ENCODE measurements around the gene SLC17A4. TPM values are rescaled to one million over a fixed set of nuclear protein-coding genes. Genes with fewer than 3 reads are reported as not detected.
"Not testable (repeated sequence)": the region's sequence is repeated elsewhere in the genome, so short reads cannot be mapped to it uniquely, and the experiment has no call there.

The SLC17A4 gene
- total RNA-seq, 1 experiment from 2014 or later, result not detected

GRCh38 chr6:25748049-25748448 lies 6.5 kb upstream of the SLC17A4 start:
- no peak overlapping the region for H3K4me3 ChIP-seq (ENCODE audit: low read depth, low read length, poor library complexity, severe bottlenecking)
- POLR2A ChIA-PET (ENCODE audit: low non-redundant PET), result no interaction called here
- H3K27me3 ChIP-seq (replicated peaks; ENCODE audit: insufficient read depth, low read depth, low read length, poor library complexity), result no peaks in the 10 kb centered on the region
- H3K9me3 ChIP-seq (ENCODE audit: low read depth, low read length, poor library complexity, severe bottlenecking), result no peaks in the 10 kb centered on the region
- intact Hi-C loops (cut with micrococcal nuclease; ENCODE audit: unreplicated experiment), result no loop called here
- CTCF ChIA-PET, result no interaction called here
- no peak for DNase-seq (ENCODE audit: low spot score)
- H3K4me1 ChIP-seq (ENCODE audit: insufficient read depth, low read length, poor library complexity, severe bottlenecking), result no peaks in the 10 kb centered on the region
- H3K27ac ChIP-seq (ENCODE audit: low read depth, low read length, poor library complexity, severe bottlenecking), result no peak overlapping the region
- no peaks in the 10 kb centered on the region for H3K36me3 ChIP-seq (ENCODE audit: insufficient read depth, low read length, poor library complexity, severe bottlenecking)
- no TSS peak for BruUV-seq (replicated peaks)
- no peak for TF ChIP-seq EZH2 (IDR thresholded peaks at IDR 0.05; ENCODE audit: borderline replicate concordance, low read depth, low read length, poor library complexity, severe bottlenecking)
- TF ChIP-seq, protein P1, sequence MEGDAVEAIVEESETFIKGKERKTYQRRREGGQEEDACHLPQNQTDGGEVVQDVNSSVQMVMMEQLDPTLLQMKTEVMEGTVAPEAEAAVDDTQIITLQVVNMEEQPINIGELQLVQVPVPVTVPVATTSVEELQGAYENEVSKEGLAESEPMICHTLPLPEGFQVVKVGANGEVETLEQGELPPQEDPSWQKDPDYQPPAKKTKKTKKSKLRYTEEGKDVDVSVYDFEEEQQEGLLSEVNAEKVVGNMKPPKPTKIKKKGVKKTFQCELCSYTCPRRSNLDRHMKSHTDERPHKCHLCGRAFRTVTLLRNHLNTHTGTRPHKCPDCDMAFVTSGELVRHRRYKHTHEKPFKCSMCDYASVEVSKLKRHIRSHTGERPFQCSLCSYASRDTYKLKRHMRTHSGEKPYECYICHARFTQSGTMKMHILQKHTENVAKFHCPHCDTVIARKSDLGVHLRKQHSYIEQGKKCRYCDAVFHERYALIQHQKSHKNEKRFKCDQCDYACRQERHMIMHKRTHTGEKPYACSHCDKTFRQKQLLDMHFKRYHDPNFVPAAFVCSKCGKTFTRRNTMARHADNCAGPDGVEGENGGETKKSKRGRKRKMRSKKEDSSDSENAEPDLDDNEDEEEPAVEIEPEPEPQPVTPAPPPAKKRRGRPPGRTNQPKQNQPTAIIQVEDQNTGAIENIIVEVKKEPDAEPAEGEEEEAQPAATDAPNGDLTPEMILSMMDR (conservative IDR thresholded peaks at IDR 0.05; ENCODE audit: low read depth, low read length), result no peak

DNA sequence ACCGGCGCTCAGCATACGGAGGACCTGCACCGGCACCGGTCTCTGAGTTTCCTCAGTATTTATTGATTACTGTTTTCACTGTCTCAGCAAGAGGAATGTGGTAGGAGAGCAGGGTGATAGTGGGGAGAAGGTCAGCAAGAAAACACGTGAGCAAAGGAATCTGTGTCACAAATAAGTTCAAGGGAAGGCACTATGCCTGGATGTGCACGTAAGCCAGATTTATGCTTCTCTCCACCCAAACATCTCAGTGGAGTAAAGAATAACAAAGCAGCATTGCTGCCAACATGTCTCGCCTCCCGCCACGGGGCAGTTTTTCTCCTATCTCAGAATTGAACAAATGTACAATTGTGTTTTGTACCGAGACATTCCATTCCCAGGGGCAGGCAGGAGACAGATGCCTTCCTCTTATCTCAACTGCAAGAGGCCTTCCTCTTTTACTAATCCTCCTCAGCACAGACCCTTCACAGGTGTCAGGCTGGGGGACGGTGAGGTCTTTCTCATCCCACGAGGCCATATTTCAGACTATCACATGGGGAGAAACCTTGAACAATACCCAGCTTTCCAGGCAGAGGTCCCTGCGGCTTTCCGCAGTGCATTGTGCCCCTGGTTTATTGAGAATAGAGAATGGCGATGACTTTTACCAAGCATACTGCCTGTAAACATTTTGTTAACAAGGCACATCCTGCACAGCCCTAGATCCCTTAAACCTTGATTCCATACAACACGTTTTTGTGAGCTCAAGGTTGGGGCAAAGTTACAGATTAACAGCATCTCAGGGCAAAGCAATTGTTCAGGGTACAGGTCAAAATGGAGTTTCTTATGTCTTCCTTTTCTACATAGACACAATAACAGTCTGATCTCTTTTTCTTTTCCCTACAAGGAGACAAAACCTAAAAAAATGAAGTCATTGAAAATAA lies 5.7 kb upstream of the SLC17A4 start:
- H3K27me3 ChIP-seq (replicated peaks; ENCODE audit: insufficient read depth, low read depth, low read length, poor library complexity); H3K36me3 ChIP-seq (ENCODE audit: insufficient read depth, low read length, poor library complexity, severe bottlenecking); intact Hi-C loops (cut with micrococcal nuclease; ENCODE audit: unreplicated experiment); BruUV-seq (replicated peaks); H3K4me3 ChIP-seq (ENCODE audit: low read depth, low read length, poor library complexity, severe bottlenecking); H3K27ac ChIP-seq (ENCODE audit: low read depth, low read length, poor library complexity, severe bottlenecking); DNase-seq (ENCODE audit: low spot score); POLR2A ChIA-PET (ENCODE audit: low non-redundant PET); H3K4me1 ChIP-seq (ENCODE audit: insufficient read depth, low read length, poor library complexity, severe bottlenecking); CTCF ChIA-PET; H3K9me3 ChIP-seq (ENCODE audit: low read depth, low read length, poor library complexity, severe bottlenecking): not testable (repeated sequence)

DNA sequence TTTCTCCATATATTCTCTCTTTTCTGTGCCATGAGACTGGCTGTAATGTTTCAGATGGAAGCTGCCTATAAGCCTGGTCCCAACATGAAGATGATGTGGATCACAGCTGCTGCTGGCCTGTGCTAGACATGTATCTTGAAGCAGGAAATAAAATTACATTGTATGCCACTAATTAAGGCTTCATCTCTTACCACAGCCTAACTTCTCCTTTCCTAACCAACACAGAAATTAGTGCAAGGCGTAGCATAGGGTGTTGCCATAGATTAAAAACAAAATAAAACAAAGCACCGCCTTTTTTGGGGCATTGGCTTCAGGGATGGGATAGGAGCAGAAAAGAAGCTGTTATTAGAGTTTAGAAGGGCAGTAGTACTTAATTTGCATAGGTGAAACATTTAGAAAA lies 4.7 kb upstream of the SLC17A4 start:
- no peak overlapping the region for H3K4me3 ChIP-seq (ENCODE audit: low read depth, low read length, poor library complexity, severe bottlenecking)
- intact Hi-C loops (cut with micrococcal nuclease; ENCODE audit: unreplicated experiment), result no loop called here
- H3K27me3 ChIP-seq (replicated peaks; ENCODE audit: insufficient read depth, low read depth, low read length, poor library complexity), result no peaks in the 10 kb centered on the region
- H3K27ac ChIP-seq (ENCODE audit: low read depth, low read length, poor library complexity, severe bottlenecking), result no peak overlapping the region
- no peaks in the 10 kb centered on the region for H3K36me3 ChIP-seq (ENCODE audit: insufficient read depth, low read length, poor library complexity, severe bottlenecking)
- no peaks in the 10 kb centered on the region for H3K4me1 ChIP-seq (ENCODE audit: insufficient read depth, low read length, poor library complexity, severe bottlenecking)
- BruUV-seq (replicated peaks), result no TSS peak
- POLR2A ChIA-PET (ENCODE audit: low non-redundant PET), result no interaction called here
- CTCF ChIA-PET, result no interaction called here
- TF ChIP-seq, protein P1 (conservative IDR thresholded peaks at IDR 0.05; ENCODE audit: low read depth, low read length), result no peak
- TF ChIP-seq EZH2 (IDR thresholded peaks at IDR 0.05; ENCODE audit: borderline replicate concordance, low read depth, low read length, poor library complexity, severe bottlenecking), result no peak
- DNase-seq (ENCODE audit: low spot score), result no peak
- H3K9me3 ChIP-seq (ENCODE audit: low read depth, low read length, poor library complexity, severe bottlenecking), result no peaks in the 10 kb centered on the region

DNA sequence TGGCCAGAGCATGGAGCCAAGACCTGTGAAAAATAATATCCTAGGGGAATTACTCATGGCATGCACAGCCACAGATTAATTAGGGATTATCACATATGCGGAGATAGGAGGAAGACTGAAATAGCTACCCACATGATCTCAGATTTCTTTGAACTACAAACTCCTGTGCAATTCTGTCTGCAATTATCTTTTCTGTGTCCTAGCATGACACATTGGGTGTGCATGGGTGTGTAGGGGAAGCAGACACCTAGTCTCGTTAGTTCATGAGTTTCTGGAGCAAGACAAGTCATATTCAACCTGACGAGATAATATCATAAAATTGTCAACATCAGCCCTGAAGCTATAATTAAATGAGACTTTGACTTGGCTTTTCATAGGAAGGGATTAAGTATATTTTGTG lies 3.6 kb upstream of the SLC17A4 start:
- intact Hi-C loops (cut with micrococcal nuclease; ENCODE audit: unreplicated experiment), result no loop called here
- BruUV-seq (replicated peaks), result no TSS peak
- CTCF ChIA-PET, result no interaction called here

More for the DNA sequence above, 3.6 kb upstream of the SLC17A4 start:
- no peaks in the 10 kb centered on the region for H3K36me3 ChIP-seq (ENCODE audit: insufficient read depth, low read length, poor library complexity, severe bottlenecking)
- H3K9me3 ChIP-seq (ENCODE audit: low read depth, low read length, poor library complexity, severe bottlenecking), result no peaks in the 10 kb centered on the region
- no peak overlapping the region for H3K27ac ChIP-seq (ENCODE audit: low read depth, low read length, poor library complexity, severe bottlenecking)
- TF ChIP-seq, protein P1 (conservative IDR thresholded peaks at IDR 0.05; ENCODE audit: low read depth, low read length), result no peak
- no peak for TF ChIP-seq EZH2 (IDR thresholded peaks at IDR 0.05; ENCODE audit: borderline replicate concordance, low read depth, low read length, poor library complexity, severe bottlenecking)
- H3K4me1 ChIP-seq (ENCODE audit: insufficient read depth, low read length, poor library complexity, severe bottlenecking), result no peaks in the 10 kb centered on the region
- H3K27me3 ChIP-seq (replicated peaks; ENCODE audit: insufficient read depth, low read depth, low read length, poor library complexity), result no peaks in the 10 kb centered on the region
- no peak for DNase-seq (ENCODE audit: low spot score)
- no peak overlapping the region for H3K4me3 ChIP-seq (ENCODE audit: low read depth, low read length, poor library complexity, severe bottlenecking)
- POLR2A ChIA-PET (ENCODE audit: low non-redundant PET), result interaction anchor here (0.6 kb wide), 1 partner anchor 1246 kb away, joined by 7 read pairs; no protein-coding TSS in a partner anchor
